Chondrocyte (in vitro differentiated cells): ENCODE measurements around the gene TTC33. TPM values are rescaled to one million over a fixed set of nuclear protein-coding genes. Genes with fewer than 3 reads are reported as not detected.
"Not testable (repeated sequence)": the region's sequence is repeated elsewhere in the genome, so short reads cannot be mapped to it uniquely, and the experiment has no call there.

Experiments
- DNase-seq: peaks from one replicate; pipeline ENCODE4 v3.0.0; 2021; ENCODE audit warnings: mixed read lengths, low spot score
- H3K27ac Mint-ChIP-seq: one replicate; pipeline ENCODE4 v1.8.0; 2021; ENCODE audit warnings: mild to moderate bottlenecking, moderate library complexity, mixed read lengths; ENCODE audit not compliant: unreplicated experiment
- H3K27me3 Mint-ChIP-seq: 2 replicates; pipeline ENCODE4 v1.8.0; 2021; ENCODE audit warnings: low read depth, mixed read lengths
- H3K36me3 Mint-ChIP-seq: 2 replicates; pipeline ENCODE4 v1.8.0; 2021; ENCODE audit warnings: low read depth, mixed read lengths
- H3K4me1 Mint-ChIP-seq: 2 replicates; pipeline ENCODE4 v1.8.0; 2021; ENCODE audit warnings: low read depth, mild to moderate bottlenecking, mixed read lengths
- H3K4me3 Mint-ChIP-seq: one replicate; pipeline ENCODE4 v1.8.0; 2021; ENCODE audit warnings: mild to moderate bottlenecking, moderate library complexity, mixed read lengths; ENCODE audit not compliant: unreplicated experiment
- H3K9me3 Mint-ChIP-seq: 2 replicates; pipeline ENCODE4 v1.8.0; 2021; ENCODE audit warnings: low read depth, mixed read lengths
- CTCF ChIP-seq: fragments of 200-600 bp; sonication (generic); IDR thresholded peaks from 2 replicates; pipeline ENCODE4 v1.5.0; 2021; ENCODE audit warnings: antibody characterized with exemption, mild to moderate bottlenecking, moderate library complexity
- total RNA-seq: library from RNA; stranded (reverse); gene quantifications from 3 replicates; pipeline ENCODE4 v1.2.1, GENCODE V29; 2021

The TTC33 gene
- total RNA-seq, 1 donor from 2014 or later: 14.3 TPM

DNA sequence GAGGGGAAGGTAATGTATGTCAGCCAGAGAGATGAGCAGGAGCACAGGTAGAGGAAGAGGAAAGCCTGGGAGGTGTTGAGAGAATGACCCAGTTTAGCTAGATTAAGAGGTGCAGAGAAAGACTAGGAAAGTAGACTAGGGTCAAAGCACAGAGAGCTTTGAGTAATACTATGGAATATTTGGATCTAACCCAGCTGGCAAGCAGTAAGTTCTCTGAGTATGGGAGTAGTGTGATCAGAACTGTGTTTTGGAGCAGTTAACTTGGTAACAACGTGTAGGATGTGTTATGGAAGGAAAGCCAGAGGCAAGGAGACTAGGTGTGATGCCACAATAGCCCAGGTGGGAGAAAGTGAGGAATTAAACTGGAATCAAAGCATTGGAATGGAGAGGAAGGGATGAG lies 160.9 kb downstream of the TTC33 start:
- no peak for TF ChIP-seq CTCF
- H3K27me3 Mint-ChIP-seq: no peaks in the 10 kb centered on the region
- H3K4me1 Mint-ChIP-seq: peaks cover 5% of the 10 kb centered on the region
- peaks cover 3% of the 10 kb centered on the region for H3K9me3 Mint-ChIP-seq
- no peak for DNase-seq
- H3K36me3 Mint-ChIP-seq: no peaks in the 10 kb centered on the region
- no peak overlapping the region for H3K27ac Mint-ChIP-seq
- no peak overlapping the region for H3K4me3 Mint-ChIP-seq

DNA sequence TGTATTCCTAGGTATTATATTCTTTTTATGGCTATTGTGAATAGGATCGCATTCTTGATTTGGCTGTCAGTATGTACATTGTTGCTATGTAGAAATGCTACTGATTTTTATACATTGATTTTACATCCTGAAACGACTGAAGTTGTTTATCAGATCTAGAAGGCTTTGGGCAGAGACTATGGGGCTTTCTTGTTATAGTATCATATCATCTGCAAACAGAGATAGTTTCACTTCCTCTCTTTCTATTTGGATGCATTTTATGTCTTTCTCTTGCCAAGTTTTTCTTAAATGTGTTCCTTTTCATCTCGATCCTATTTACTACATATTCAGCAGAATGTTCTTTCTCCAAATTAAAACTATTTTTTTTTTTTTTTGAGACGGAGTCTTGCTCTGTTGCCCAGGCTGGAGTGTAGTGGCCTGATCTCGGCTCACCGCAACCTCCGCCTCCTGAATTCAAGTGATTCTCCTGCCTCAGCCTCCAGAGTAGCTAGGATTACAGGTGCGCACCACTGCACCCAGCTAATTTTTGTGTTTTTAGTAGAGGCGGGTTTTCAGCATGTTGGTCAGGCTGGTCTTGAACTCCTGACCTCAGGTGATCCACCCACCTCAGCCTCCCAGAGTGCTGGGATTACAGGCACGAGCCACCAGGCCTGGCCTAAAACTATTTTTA lies 163.9 kb downstream of the TTC33 start:
- not testable (repeated sequence) for H3K4me3 Mint-ChIP-seq, H3K9me3 Mint-ChIP-seq, H3K27ac Mint-ChIP-seq, H3K36me3 Mint-ChIP-seq, H3K27me3 Mint-ChIP-seq, H3K4me1 Mint-ChIP-seq, DNase-seq

DNA sequence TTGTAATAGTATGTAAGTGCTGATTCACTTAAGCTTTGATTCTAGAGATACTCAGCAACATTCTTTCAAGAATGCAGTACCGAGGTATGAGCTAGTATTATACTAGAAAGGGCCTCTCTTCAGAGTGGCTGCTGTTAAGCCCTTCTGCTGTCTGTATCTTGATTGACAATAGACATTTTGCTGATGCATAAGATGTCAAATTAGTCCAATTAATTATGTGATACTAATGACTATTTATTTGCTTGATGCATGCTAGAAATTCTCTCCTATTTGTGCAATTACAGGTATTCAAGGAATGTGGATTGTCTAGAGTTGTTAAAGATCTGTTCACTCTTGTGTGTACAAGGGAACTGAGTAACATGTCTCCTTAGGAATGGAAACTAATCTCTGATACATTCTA lies 168.4 kb downstream of the TTC33 start:
- Mint-ChIP-seq H3K27me3 (no peaks in the 10 kb centered on the region), H3K27ac (no peak overlapping the region), H3K9me3 (peaks cover 3% of the 10 kb centered on the region), H3K4me3 (no peak overlapping the region), H3K36me3 (no peaks in the 10 kb centered on the region), H3K4me1 (peaks cover 3% of the 10 kb centered on the region)
- no peak for DNase-seq
- no peak for TF ChIP-seq CTCF

- Mint-ChIP-seq H3K4me1 (peaks cover 3% of the 10 kb centered on the region), H3K36me3 (no peaks in the 10 kb centered on the region), H3K9me3 (peaks cover 3% of the 10 kb centered on the region), H3K27me3 (no peaks in the 10 kb centered on the region), H3K27ac (no peak overlapping the region), H3K4me3 (no peak overlapping the region)
- no peak for DNase-seq
- TF ChIP-seq CTCF: no peak
These were observed 170.1 kb downstream of the TTC33 start for GRCh38 chr5:40585537-40586267.

GRCh38 chr5:40584054-40584453 lies 171.7 kb downstream of the TTC33 start:
- TF ChIP-seq CTCF: no peak
- H3K36me3 Mint-ChIP-seq: no peaks in the 10 kb centered on the region
- no peaks in the 10 kb centered on the region for H3K27me3 Mint-ChIP-seq
- H3K27ac Mint-ChIP-seq: no peak overlapping the region
- peaks cover 12% of the 10 kb centered on the region for H3K4me1 Mint-ChIP-seq
- no peaks in the 10 kb centered on the region for H3K9me3 Mint-ChIP-seq
- H3K4me3 Mint-ChIP-seq: no peak overlapping the region
- no peak for DNase-seq
